BJ (cell line): ENCODE data around the gene KCNIP2. TPM values are rescaled to one million over a fixed set of nuclear protein-coding genes. Genes with fewer than 3 reads are reported as not detected.

Source experiments
- CTCF ChIA-PET: fragments of 350-600 bp; formaldehyde crosslinking; extraction: SDS; loops from one replicate; lab custom pipeline; 2021; ENCODE audit warnings: antibody characterized with exemption, inconsistent platforms; lab: Yijun Ruan, JAX
- POLR2A ChIA-PET: fragments of 300-600 bp; sonication (Branson Sonifier 250); formaldehyde crosslinking; extraction: SDS; loops from one replicate; lab custom pipeline; 2021; ENCODE audit warnings: antibody characterized with exemption; lab: Charles Lee
- DNase-seq: peaks from one replicate; pipeline ENCODE4 v3.0.0-alpha.2; 2011; ENCODE audit warnings: low read depth
- H3K27me3 ChIP-seq: 2 replicates; pipeline ENCODE4 v1.6.0; 2011; ENCODE audit warnings: low read length; ENCODE audit not compliant: control insufficient read depth, insufficient read depth
- H3K36me3 ChIP-seq: 2 replicates; pipeline ENCODE4 v1.5.1; 2011; ENCODE audit warnings: low read length; ENCODE audit not compliant: control insufficient read depth, insufficient read depth
- H3K4me3 ChIP-seq: 2 replicates; pipeline ENCODE4 v1.5.1; 2011; ENCODE audit warnings: low read depth, mild to moderate bottlenecking, control low read depth, low read length
- polyA plus RNA-seq: library from polyadenylated mRNA; depleted of rRNA; stranded (reverse); fragments of >200 nt; gene quantifications from 2 replicates; pipeline ENCODE4 v1.2.3, GENCODE V29; 2011
- TF ChIP-seq, protein P1 (sequence below): IDR thresholded peaks from 2 replicates; pipeline ENCODE4 v1.5.1; 2011; ENCODE audit warnings: low read depth, mild to moderate bottlenecking, control low read depth, inconsistent platforms, low read length, moderate library complexity; ENCODE audit not compliant: insufficient read depth

The KCNIP2 gene
- polyA plus RNA-seq, 1 experiment = 0.38 TPM

DNA sequence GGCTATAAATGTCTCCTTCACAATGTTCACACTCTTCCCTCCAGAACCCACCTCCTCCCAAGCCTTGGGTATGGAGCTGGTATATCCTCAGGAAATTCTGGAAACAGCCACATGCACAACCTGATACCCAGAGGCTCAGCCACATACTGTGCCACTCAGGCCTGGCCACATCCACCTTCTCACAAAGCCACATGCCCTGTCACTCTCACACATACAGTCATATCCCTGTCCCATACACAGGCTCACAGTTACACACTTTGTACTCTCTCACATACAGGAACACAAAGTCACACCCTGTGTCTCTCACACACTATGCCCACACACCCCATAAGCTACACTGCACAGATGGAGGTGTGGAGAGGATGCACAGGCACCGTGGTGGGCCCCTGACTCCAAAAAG is 10.1 kb downstream of the KCNIP2 start:
- TF ChIP-seq, protein P1, sequence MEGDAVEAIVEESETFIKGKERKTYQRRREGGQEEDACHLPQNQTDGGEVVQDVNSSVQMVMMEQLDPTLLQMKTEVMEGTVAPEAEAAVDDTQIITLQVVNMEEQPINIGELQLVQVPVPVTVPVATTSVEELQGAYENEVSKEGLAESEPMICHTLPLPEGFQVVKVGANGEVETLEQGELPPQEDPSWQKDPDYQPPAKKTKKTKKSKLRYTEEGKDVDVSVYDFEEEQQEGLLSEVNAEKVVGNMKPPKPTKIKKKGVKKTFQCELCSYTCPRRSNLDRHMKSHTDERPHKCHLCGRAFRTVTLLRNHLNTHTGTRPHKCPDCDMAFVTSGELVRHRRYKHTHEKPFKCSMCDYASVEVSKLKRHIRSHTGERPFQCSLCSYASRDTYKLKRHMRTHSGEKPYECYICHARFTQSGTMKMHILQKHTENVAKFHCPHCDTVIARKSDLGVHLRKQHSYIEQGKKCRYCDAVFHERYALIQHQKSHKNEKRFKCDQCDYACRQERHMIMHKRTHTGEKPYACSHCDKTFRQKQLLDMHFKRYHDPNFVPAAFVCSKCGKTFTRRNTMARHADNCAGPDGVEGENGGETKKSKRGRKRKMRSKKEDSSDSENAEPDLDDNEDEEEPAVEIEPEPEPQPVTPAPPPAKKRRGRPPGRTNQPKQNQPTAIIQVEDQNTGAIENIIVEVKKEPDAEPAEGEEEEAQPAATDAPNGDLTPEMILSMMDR = no peak
- ChIA-PET POLR2A (no interaction called here), CTCF (interaction anchor here (0.6 to 5.8 kb wide), 3 partner anchors 8 to 240 kb away, joined by 4 to 46 read pairs (median 5); no protein-coding TSS in a partner anchor)

DNA sequence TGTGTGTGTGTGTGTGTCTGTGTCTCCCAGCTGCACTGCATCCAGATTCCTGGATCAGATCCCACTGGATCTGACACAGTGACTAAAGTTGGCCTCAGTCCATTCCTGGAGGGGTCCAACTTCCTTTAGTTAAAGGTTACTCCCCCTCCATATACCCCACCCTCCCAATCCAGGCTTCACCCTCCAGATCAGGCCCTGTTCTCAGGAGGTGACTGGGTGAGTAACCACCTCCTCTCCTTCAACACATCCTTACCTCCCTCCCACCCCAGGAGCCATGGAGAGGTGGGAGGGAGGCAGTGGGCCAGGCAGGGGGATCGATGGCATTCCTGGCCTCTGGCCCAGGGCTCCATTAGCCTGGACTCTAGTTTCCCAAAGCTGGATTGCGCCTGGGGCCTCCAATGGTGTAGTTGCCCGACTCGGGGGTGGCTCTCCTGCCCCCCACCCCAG is 11.3 kb downstream of the KCNIP2 start:
- H3K27me3 ChIP-seq = no peaks in the 10 kb centered on the region
- ChIA-PET CTCF (interaction anchor here (1.8 to 6.2 kb wide), 3 partner anchors 8 to 176 kb away, joined by 5 to 46 read pairs (median 23); no protein-coding TSS in a partner anchor), POLR2A (no interaction called here)
- H3K36me3 ChIP-seq = peaks cover 1% of the 10 kb centered on the region
- TF ChIP-seq, protein P1 = no peak
- H3K4me3 ChIP-seq = no peak overlapping the region
- no peak for DNase-seq

More for the DNA sequence above, 10.1 kb downstream of the KCNIP2 start:
- no peak for DNase-seq
- no peaks in the 10 kb centered on the region for H3K36me3 ChIP-seq
- no peaks in the 10 kb centered on the region for H3K27me3 ChIP-seq
- H3K4me3 ChIP-seq = no peak overlapping the region

DNA sequence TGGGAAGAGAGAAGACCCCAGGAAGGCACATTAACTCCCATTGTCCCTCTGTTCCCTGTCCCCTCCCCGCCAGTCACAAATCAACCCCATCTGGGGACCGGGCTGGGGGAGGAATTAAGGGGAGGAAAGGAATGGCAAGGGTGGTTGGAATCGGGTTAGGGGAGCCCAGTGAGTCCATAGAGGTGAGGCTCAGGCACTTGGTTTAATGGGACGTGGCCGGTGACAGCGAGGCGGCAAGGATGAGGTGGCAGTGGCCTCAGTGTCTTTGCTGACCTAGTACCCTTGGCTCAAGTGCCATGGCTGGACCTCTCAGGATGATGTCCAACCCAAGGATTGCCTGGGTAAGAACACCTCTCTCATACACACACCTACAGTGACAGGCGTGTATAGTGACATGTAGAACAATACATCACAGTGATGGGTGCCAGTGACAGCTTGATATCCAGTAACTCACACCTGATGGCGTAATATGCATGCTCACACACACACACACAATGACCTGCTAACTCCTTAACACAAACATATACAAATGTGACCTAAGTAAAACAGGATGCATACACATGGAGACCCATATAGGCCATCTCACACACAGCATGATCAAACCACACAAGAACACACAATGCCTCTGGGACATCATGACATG is 12.3 kb downstream of the KCNIP2 start:
- POLR2A ChIA-PET = no interaction called here
- TF ChIP-seq, protein P1 = no peak
- no peaks in the 10 kb centered on the region for H3K27me3 ChIP-seq
- H3K4me3 ChIP-seq = peak overlapping the region; percentile 45
- CTCF ChIA-PET = interaction anchor here (1.5 to 6.2 kb wide), 2 partner anchors 9 to 179 kb away, joined by 3 to 23 read pairs; no protein-coding TSS in a partner anchor
- no peak for DNase-seq
- H3K36me3 ChIP-seq = peaks cover 1% of the 10 kb centered on the region

DNA sequence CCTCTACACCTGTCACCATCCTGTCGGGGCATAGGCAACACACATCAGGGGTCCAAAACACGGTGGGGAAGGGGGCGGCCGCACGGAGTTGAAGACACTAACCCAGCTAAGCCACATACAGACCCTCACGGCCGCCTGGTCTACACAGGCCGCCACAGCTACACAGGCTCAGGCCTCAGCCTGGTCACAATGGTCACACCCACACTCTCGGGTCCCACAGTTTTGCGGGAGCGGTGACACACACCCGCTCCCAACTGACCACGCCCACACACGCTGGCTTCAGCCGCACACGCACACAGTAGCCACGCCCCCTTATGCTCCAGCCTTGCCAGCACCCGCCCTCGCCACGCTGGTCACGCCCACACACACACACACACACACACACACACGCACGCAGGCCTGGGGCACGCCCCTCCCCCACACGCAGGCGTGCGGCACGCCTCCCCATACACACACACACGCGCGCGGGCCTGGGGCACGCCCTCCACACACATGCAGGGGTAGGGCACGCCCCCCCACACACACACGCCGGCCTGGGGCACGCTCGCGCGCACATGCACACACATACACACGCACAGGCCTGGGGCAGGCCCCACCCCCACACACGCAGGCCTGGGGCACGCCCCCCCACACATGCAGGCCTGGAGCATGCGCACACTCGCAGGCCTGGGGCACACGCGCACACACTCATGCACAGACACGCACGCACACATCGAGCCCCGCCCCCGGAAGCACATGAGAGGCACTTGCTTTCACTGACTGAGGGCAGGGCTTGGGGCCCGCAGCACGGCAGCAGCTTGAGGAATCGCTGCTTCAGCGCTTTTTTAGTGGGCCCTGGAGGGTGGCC is 13.1 kb downstream of the KCNIP2 start:
- DNase-seq = peak; percentile 37
- CTCF ChIA-PET = interaction anchor here (1.5 to 6.2 kb wide), 2 partner anchors 10 to 180 kb away, joined by 3 to 23 read pairs; no protein-coding TSS in a partner anchor
- POLR2A ChIA-PET = no interaction called here

More for the DNA sequence above, 13.1 kb downstream of the KCNIP2 start:
- Histone ChIP-seq H3K4me3 (peak overlapping the region; percentile 45), H3K36me3 (peaks cover 1% of the 10 kb centered on the region), H3K27me3 (no peaks in the 10 kb centered on the region)
- TF ChIP-seq, protein P1 = no peak
